Activated CD4-positive, alpha-beta T cell treated with anti-CD3 and anti-CD28 coated beads, Interleukin-2, amount 50 U/mL, for 4 hours (primary cell): ENCODE results near the gene GSN.

ENCODE experiments used
- DNase-seq, 2 experiments: peaks; one replicate each; pipeline ENCODE4 v3.0.0-alpha.2; 2020

Gene GSN

DNA sequence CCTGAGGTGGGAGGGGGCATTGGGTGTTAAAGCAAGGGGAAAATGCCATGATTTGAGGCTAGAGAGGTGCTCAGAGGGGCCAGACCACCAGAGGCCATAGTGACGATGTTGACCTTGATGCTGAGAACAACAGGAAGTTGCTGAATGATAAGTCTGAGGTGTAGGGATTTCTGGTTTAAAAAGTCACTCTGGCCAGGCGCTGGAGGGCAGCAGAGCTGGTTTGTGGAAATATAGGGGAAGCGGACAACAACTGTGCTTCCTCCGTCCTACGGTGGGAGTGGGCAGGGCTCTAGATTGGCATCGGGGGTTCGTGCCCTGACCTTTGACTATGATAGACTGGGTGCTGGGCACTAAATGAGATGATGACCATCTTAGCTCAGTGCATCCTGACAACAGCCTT lies 57.4 kb downstream of the GSN start:
- no peak for DNase-seq

DNA sequence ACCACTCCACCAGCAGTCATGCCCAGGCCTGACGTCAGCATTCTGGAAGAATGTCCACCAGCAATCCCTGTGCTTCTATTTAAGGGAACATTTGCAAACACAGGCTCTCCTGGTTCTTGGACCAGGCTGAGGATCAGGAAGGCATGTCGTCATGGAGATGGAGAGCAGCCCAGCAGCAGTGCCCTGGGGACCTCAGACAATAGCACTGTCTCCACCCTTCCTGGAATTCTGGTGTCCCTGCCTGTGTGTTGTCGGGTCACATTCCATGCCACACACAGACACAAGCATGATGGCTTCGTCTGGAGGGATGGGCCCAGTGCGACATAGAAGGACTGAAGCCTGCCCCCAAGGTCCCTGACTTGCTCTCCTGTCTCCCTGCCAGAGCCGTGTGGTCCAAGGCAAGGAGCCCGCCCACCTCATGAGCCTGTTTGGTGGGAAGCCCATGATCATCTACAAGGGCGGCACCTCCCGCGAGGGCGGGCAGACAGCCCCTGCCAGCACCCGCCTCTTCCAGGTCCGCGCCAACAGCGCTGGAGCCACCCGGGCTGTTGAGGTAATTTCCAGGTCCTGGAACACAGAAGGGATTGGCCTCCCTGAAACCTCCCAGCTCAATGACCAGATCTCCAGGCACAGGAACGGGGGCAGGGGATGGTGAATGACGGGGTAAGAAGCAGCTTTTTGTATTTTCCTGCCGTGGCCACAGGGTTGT lies 58.3 kb downstream of the GSN start:
- no peak for DNase-seq

DNA sequence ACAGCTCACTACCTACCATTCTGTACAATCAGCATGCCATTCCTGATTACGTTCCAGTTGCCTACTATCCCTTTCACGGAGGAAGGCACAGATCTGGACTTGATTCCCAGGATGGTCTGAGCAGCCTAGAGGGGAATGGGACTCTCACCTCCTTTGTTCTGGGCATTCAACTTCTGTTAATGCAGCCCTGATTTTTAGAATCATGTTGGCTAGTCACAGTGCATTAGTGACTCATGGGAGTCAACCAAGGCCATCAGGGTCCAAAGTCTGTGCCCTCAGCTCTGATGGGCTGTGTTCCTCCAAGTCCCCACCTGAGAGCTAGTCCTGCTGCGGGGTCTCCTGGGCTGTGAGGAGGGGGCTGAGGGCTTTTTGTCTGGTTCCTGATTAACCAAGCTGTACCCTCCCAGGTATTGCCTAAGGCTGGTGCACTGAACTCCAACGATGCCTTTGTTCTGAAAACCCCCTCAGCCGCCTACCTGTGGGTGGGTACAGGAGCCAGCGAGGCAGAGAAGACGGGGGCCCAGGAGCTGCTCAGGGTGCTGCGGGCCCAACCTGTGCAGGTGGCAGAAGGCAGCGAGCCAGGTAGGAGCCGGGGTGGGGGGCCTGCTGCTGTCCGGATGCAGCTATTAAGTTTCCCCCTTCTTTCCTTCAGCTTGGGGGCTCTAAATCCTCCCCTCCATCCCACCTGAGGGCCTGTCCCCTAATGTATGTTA lies 59.1 kb downstream of the GSN start:
- no peak for DNase-seq

DNA sequence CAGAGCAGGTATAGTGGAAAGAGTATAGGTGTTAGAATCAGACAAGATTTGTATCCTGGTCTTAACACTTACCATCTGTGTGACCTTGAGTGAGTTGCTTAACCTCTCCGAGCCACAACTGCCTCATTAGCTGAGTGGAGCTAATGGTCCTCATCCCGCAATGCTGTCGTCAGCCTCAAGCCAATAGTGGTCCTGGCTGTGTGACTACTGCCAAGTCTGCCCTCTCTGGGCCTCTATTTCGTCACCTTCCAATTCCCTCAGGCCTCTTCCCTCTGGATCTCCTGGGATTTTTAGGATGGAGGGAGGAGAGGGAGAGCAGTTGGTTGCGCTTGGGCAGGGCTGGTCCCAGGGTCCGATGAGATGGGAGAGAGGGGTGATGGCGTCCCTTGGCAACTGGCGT lies 60.5 kb downstream of the GSN start:
- no peak for DNase-seq

DNA sequence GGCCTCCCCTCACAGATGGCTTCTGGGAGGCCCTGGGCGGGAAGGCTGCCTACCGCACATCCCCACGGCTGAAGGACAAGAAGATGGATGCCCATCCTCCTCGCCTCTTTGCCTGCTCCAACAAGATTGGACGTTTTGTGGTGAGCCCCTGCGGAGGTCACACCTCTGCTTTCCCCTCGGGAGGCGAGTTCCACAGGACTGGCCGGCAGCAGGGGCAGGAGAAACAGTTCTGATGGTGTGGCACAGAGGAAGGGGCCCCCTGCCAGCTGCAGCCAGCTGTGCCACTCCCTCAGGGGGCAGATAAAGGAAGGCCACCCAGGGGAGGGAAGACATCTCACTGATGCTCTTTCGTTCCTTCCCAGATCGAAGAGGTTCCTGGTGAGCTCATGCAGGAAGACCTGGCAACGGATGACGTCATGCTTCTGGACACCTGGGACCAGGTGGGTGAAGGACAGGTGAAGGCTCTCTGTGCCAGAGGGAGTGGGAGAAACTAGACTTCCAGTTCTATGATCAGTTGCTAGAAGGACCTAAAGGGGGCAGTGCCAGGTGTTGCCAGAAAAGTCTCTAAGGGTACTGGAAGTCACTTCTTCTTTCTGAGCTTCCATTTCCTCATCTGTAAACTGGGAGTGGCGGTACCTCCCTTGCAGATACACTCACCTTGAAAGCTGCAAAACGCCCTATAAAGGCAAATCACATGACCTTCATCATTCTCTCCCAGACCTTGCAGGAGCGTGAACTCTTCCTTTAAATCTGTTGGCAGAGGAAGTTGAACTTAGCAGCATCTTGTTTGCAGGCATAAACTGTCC lies 61.1 kb downstream of the GSN start:
- no peak for DNase-seq

DNA sequence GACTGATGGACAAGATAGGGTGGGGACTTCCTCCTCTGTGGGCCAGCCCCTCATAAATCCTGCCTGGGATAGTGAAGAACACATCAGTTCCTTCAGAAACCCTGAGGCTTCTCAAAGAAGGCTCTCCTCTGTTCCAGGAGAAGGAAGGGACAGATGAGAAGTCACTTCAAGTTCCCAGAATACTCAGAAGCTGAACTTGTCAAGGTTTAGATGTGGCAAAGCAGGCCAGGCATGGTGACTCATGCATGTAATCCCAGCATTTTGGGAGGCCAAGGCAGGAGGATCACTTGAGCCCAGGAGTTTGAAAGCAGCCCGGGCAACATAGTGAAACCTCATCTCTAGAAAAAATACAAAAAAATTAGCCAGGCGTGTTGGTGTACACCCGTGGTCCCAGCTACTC lies 63.6 kb downstream of the GSN start:
- no peak for DNase-seq

DNA sequence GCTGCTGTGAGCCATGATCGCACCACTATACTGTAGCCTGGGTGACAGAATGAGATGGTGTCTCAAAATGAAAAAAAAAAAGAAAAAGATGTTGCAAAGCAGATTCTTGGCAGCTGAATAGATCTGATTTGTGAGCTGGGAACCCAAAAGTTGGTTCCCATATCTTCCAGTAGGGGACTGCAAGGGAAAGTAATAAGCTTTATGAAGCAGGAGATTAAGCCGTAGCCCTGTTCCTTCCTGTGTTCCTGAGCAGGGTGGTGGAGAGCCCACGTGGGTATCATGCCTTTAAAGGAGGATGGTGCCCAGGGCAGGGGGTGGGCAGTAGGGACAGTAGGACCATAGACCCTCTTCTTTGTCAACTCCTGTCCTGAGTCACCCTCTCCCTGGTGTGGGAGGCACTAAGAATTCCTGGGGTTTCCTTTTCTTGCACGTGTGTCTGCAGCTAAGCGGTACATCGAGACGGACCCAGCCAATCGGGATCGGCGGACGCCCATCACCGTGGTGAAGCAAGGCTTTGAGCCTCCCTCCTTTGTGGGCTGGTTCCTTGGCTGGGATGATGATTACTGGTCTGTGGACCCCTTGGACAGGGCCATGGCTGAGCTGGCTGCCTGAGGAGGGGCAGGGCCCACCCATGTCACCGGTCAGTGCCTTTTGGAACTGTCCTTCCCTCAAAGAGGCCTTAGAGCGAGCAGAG lies 64.2 kb downstream of the GSN start:
- no peak for DNase-seq

DNA sequence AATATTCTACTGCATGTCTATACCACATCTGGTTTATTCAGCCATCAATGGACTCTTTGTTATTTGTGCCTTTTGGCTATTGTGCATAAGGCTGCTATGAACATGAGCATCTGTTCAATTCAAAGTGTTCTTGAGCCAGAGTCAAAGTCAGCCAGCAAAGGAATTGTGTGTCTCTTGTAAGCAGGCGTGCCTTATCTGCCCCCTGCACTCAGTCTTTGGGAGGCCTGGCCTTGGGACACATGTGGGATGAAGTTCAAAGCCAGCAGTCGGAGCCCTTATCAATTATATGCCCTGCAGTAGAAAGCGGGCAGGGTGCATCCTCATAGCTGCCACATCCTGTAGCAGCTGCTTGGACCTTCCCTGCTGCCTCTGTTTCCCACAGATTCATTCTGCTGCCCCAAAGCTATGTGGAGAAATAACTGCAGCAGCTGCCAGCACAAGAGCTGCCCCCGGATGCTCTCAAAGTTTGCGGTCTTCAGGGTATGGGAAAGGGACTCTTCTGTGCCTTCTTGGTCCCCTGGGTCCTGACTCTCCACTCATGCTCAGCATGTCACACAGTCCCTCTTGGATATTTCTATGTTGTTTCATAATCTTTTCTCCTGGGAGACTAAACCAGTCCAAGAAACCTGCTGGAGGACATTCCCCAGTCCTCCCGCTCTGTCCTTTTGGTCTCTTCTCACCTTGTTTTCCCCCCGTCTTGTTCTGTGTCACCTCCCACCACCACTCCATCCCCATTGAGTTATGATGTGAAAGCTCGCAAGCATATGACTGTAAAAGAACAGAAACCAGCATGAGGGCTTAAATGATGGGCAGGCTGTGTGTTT lies 66.2 kb downstream of the GSN start:
- no peak for DNase-seq

DNA sequence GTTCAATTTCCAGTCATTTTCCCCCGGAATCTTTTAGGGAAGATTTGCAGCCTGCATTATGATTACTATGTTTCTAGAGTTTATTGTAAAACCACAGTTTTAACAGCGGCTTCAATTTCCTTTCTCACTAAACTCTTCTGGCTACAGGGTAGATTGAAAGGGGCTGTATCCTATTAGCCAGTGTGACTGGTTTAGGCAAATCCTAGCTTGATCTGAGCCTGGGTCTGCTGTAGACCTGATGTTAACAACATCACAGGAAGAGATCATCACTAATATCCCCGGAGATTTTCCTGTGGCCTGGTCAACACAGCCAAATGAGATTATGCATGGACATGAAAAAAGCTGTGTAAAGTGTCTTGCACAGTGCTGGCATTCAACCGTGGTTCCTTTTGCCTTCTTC lies 68.7 kb downstream of the GSN start:
- DNase-seq, result no peak

DNA sequence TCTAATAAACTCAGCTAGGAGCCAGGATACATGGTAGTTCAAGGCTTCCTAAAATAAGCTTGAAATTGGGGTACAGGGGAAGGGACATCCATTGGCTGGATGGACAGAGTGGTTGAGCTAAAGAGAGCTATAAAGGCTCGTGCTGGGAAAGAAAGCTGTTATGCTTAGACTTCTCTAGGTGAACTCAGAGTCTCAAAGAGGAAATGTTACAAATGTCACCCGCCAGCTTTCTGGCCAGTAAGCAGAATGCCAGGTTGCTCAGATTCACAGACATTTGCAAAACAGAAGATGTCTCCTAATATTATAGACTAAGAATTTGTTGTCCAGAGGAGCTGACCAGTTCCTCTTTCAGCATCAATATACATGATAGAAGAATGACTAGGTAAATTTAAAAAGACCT lies 71.5 kb downstream of the GSN start:
- no peak for DNase-seq

DNA sequence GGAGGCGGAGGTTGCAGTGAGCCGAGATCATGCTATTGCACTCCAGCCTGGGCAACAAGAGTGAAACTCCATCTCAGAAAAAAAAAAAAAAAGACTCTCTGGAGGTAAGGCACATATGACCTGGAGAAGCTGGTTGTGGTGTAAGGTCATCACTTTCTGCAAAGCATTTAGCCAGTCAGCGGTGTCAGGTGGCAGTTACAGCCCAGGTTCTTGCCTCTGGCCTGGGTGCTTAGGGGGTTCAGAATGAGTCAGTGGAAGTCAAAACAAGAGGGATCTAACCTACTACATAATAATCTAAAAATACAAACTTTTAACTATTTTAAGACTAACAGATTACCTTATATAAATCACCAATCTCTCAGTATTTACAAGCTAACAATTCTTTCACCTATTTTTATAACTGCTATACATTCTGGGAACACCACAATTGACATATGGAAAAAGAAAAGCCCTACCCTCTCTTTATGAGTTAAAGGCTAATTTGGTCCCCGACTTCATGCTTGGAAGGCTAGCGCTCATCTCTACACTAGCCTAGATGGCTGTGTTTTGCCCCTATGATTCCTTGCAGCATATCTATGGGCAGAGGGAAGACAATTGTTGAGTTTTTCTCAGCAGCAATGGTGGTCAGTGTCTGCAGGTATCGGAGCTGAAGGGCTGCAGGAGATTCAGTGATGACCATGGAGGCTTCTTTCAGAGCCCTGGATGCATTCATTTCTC lies 72.9 kb downstream of the GSN start:
- DNase-seq, result no peak

DNA sequence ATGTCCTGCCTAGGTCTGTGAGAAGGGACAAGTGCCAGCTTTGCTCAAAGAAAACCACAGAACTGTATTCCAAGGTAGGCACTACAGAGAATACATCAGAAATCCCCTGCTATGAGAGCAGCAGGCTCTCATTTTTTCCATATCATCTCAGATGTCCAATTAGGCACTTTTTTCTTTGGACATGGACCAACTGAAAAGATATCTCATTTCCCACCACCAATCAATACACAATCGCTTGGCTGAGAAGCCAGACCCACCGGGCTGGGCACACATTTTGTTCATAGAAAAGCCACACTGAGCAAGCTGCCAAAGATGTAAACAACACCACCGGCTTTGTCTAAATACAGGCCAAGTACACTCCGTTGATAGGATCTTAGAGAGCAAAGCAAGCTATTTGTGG lies 76.2 kb downstream of the GSN start:
- no peak for DNase-seq

DNA sequence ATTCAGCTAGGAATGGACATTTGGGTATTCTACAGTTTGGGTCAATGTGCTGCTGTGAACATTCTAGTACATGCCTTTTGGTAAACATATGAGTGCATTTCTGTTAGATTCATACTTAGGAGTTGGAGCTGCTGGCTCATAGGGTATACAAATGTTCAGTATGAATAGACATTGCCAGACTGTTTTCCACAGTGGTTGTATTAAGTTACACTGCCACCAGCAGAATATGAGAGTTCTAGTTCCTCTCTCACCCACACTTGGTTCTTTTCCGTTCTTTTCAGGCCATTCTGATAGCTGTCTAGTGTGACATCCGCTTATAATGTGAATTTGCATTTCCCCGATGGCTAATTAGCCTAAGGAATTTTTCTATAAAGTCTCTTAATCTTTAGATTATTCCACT lies 77.1 kb downstream of the GSN start:
- DNase-seq, result no peak

DNA sequence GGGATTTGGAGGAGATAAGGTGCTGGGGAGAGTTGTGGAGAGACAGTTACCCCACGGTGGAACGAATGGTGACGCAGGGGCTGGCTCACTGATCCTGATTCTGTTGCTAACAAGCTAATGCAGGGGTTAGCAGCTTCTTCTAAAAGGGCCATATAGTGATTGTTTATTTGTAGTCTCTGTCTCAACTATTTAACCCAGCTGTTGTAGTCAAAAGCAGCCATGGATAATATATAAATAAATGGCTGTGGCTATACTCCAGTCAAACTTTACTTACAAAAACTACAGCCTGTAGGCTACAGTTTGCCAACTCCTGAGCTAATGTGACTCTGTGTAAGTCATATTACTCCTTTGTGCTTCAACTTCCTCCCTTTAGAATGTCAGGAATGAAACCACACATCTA lies 80.3 kb downstream of the GSN start:
- DNase-seq, result no peak

DNA sequence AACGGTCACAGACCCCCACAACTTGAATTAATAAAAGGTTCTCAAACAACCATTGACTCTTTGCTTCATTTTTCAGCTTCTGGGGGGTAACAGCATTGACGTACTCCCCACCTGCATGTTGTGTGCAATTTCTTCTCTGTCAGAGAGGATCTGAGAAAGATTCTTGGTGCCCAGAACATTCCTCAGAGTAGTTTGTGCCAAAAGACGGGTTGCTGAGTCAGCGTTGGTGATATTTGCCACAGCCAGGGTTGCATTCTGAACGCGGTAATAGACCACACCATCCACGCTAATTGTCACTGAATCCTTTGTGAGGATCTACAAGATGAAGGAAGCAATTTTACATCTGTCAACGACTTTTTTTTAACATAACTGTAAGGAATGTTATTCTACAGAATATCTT lies 81.0 kb downstream of the GSN start:
- no peak for DNase-seq

DNA sequence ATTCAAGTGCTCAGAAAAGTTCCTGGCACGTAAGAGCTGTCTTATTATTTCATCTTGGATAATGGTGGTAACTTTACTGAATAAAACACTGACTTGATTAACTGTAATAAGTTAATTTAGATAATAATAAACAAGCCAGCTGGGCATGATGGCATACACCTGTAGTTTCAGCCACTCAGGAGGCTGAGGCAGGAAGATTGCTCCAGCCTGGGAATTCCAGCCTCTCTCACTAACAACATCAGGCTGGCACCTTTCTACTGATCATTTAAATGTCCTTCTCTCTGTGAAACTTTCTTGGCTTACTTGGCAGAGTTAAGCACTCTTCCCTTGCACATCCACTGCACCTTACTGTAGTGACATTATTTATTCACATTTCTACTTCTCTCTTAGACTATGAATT lies 82.1 kb downstream of the GSN start:
- DNase-seq, result no peak

DNA sequence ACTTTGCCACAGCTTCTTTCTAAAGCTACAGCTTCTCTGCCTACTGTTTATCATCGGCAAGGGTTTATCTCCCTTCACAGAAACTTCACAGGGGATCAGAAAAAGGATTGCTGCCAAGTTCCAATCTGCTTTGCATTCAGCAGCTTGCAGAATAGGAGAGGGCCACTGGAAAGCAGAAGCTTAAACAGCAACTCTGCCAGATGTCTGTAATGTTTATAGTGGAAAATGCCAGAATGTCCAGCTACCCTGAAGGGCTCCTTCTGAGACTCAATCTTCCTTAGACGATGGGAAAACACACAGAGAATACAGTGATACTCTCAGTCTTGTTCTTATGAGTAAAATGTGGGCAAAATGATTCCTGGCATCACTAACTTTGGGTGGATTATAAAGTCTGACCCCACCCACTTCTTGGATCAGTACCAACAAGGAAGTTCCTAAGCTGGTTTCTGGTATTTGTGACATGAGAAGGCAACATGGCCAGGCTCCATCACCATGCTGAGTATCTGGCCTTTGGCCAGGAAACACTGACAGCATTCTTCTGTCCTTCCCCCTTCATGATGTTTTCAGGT lies 83.1 kb downstream of the GSN start:
- no peak for DNase-seq

DNA sequence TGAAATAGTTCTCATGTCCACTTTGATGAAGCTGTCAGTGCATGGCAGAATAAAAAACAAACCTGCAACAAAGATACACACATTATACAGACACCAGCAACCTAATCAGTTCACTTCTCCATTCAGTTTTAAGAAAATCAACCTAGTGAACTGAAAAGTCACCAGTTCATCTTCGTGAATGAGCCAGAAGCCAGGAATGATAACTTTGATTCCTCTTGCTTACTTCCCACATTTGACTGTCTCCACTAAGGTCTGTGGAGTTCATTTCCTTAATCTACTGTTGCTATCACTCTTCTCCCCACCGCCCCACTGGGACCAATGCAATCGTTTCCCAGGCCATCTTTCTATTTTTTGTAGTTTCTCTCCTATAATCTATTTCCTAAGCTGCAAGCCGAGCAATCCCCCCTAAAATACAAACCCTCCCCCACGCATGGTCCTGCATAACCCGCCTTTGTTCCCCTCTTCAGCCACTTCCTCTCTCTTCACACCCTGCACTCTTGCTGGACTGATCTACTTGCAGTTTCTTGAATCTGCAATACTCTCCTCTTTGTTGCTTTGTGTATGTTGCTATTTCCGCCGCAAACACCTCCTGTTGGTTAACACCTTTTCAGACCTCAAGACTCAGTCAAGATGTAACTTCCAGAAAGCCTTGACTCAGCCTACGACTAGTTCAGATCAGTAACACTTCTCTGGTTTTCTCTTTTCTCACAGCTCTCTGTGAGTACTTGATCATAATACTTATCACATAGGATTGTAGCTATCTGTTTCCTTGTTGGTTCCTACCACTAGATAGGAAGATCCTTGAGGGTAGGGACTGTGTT lies 85.5 kb downstream of the GSN start:
- peak in 1 of 2 experiments; percentile 9 for DNase-seq

DNA sequence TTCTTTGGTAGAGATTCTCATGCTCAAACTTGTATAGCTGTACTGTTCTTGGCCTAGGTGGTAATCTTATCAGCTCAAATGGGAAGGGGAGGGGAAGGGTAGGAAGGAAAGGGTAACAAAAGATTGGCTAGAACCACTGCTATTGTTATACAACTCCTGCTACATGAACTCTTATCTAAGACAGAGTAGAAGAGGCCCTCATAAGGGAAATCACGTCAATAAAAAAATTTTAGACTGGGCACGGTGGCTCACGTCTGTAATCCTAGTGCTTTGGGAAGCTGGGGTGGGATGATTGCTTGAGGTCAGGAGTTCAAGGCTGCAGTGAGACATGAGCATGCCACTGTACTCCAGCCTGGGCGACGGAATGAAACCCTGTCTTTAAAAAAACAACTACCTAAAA lies 86.2 kb downstream of the GSN start:
- no peak for DNase-seq

DNA sequence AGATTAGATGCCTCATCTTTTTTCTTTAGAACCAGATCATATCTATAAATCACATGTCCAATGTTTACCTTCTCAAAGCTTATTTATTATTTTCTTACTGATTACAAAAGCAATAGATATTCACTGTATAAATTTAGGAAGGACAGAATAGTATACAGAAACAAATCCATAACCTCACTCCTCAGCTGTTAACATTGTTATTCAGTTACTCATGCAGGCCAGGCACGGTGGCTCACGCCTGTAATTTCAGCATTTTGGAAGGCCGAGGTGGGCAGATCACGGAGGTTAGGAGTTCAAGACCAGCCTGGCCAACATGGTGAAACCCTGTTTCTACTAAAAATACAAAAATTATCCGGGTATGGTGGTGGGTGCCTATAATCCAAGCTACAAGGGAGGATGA lies 86.8 kb downstream of the GSN start:
- DNase-seq, result no peak

DNA sequence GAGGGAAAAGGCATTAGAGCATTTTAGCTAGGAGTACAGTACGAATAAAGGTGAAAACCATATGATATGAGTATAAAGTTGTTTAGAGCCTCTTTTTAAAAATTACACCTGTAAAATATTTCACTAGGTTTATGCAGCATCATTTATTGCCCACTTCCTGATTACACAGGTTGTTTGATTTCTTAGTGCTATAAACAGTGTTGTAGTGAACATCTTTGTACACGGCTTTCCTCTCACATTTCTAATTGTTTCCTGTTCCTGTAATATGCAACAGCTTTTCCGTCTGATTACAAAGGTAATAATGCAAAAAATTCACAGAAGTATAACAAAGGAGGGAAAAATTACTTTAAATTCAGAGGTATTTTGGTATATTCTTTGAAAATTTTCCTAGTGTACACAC lies 89.0 kb downstream of the GSN start:
- no peak for DNase-seq
